HepG2 (cell line): ENCODE results near the gene MS4A13.

Source experiments
- EP300 ChIP-seq, 3 experiments: sonication (generic) in 1 of 3; formaldehyde crosslinking in 1 of 3; IDR thresholded peaks; 2 replicates each; pipeline versions ENCODE4 v1.5.1 to v1.6.1; 2011 to 2020; ENCODE audit warnings: low read depth in 2 of 3, low read length in 2 of 3, borderline replicate concordance in 1 of 3, improper control_type of control experiment in 1 of 3, mild to moderate bottlenecking in 1 of 3, missing genetic modification reagents in 1 of 3, moderate library complexity in 1 of 3
- ZSCAN20 ChIP-seq: sonication (generic); formaldehyde crosslinking; IDR thresholded peaks from 2 replicates; pipeline ENCODE4 v1.4.0; 2020; ENCODE audit warnings: missing genetic modification reagents, mild to moderate bottlenecking, borderline replicate concordance
- TF ChIP-seq, protein P1 (sequence below): sonication (generic); formaldehyde crosslinking; IDR thresholded peaks from 2 replicates; pipeline ENCODE4 v1.5.1; 2020; ENCODE audit warnings: mild to moderate bottlenecking, missing genetic modification reagents, moderate library complexity

DNA sequence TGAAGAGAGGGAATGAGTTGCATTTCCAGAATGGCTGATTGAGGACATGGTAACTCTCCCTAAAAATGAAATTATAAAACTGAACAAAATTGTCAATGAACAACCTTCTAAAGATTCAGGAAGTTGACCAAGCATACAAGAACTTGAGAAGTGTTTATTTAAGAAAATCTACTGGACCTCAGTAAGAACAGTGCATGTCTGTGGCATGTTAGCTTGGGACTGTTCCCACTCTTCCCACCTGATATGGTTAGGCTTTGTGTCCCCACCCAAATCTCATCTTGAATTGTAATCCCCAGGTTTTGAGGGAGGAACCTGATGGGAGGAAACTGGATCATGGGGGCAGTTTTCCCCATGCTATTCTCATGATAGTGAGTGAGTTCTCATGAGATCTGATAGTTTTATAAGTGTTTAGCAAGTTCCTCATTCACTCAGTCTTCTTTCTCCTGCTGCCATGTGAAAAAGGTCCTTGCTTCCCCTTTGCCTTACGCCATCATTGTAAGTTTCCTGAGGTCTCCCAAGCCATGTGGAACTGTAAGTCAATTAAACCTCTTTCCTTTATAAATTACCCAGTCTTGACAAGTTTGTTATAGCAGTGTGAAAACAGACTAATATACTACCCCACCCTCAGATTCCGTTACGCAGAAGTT is 15.4 kb downstream of the MS4A13 start:
- TF ChIP-seq ZSCAN20: no peak
- TF ChIP-seq, protein P1, sequence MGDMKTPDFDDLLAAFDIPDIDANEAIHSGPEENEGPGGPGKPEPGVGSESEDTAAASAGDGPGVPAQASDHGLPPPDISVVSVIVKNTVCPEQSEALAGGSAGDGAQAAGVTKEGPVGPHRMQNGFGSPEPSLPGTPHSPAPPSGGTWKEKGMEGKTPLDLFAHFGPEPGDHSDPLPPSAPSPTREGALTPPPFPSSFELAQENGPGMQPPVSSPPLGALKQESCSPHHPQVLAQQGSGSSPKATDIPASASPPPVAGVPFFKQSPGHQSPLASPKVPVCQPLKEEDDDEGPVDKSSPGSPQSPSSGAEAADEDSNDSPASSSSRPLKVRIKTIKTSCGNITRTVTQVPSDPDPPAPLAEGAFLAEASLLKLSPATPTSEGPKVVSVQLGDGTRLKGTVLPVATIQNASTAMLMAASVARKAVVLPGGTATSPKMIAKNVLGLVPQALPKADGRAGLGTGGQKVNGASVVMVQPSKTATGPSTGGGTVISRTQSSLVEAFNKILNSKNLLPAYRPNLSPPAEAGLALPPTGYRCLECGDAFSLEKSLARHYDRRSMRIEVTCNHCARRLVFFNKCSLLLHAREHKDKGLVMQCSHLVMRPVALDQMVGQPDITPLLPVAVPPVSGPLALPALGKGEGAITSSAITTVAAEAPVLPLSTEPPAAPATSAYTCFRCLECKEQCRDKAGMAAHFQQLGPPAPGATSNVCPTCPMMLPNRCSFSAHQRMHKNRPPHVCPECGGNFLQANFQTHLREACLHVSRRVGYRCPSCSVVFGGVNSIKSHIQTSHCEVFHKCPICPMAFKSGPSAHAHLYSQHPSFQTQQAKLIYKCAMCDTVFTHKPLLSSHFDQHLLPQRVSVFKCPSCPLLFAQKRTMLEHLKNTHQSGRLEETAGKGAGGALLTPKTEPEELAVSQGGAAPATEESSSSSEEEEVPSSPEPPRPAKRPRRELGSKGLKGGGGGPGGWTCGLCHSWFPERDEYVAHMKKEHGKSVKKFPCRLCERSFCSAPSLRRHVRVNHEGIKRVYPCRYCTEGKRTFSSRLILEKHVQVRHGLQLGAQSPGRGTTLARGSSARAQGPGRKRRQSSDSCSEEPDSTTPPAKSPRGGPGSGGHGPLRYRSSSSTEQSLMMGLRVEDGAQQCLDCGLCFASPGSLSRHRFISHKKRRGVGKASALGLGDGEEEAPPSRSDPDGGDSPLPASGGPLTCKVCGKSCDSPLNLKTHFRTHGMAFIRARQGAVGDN (CRISPR knock-in tag): no peak
- TF ChIP-seq EP300 (IDR thresholded peaks at IDR 0.05; ENCODE audit: low read depth in 2 of 2, low read length in 2 of 2): no peak
- TF ChIP-seq EP300 (CRISPR knock-in tag; IDR thresholded peaks at IDR 0.05; ENCODE audit: borderline replicate concordance): no peak
